HG03159 (cell line): Measurements from ENCODE around the gene UBR4.

Experiments
- ATAC-seq: cut with Tn5 transposase; IDR thresholded peaks from one replicate; pipeline ENCODE4 v1.9.1; 2021; ENCODE audit warnings: mild to moderate bottlenecking, moderate library complexity; ENCODE audit not compliant: unreplicated experiment

The UBR4 gene

DNA sequence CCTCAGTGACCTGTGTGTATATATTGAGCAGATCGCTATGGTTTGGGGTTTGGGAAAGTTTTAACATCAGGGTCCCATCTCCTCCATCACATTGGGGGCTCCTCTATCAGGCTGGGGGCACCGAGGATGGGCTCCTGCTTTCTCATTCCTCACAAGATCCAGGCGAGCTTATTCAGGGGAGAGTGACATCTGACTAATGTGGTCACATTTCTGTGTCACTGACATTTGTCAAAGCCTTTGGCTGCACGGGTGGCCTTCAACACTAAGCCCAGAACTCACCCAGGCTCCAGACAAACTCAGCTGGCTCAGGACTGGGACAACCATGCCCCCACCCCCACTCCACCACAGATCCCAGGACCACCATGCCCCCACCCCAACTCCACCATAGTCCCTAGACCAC lies 150.3 kb downstream of the UBR4 start:
- ATAC-seq: no peak

GRCh38 chr1:19058476-19058797 lies 151.6 kb downstream of the UBR4 start:
- no peak for ATAC-seq

GRCh38 chr1:19057784-19058475 lies 152.1 kb downstream of the UBR4 start:
- ATAC-seq: no peak

DNA sequence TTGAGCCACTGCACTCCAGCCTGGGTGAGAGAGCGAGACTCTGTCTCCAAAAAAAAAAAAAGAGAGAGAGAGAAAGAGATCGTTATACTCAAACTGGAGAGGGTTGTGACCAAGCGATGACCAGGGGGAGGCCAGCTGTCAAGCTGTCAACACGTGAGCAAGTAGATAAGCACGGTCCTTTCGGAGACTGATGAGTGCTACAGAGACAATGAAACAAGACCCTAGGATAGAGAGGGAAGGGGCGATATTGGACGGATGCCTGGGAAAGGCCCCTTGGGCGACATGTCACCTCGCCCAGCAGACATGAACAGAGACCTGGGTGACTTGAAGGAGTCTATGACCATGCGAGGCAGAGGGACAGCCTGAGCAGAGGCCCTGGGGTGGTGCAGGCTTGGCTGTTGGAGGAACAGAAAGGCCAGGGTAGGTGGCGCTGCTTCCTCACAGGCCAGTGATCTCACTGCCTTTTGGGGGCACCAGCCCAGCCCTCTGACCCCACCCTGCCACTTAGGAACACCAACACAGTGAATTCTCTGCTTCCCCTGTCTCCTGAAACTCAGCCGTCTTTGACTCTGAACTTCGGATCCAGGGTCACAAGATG lies 152.8 kb downstream of the UBR4 start:
- ATAC-seq: no peak

DNA sequence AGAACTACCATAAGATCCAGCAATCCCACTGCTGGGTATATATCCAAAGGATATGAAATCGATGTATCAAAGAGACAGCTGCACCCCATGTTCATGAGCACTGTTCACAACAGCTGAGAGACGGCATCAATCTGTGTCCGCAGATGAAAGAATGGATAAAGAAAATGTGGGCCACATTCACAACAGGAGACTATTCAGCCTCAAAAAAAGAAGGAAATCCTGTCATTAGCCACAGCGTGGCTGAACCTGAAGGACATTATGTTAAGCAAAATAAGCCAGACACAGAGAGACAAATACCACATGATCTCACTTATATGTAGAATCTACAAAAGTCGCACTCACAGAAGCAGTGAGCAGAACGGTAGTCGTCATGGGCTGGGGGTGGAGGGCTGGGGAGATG lies 154.4 kb downstream of the UBR4 start:
- no peak for ATAC-seq

- no peak for ATAC-seq
These were observed 155.1 kb downstream of the UBR4 start for GRCh38 chr1:19055001-19055400.

DNA sequence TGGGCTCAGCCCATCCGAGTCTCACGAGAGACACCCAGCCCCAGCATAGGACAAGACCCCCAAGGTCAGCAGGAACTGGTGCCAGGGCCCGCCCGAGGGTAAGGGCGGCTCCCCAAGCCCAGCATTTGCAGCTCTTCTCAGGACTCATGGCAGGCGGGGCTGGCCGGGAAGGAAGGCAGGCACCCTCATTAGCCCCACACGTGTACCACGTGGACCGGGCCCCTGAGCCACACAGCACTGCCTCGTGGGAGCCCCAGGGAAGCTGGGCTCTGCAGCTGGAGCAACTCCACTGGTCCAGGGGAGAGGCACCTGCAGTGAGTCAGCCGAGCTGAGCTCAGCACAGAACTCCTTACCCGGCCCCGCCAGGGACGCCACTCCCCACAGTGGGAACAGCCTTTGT lies 155.8 kb downstream of the UBR4 start:
- ATAC-seq: no peak

GRCh38 chr1:19053486-19053885 lies 156.6 kb downstream of the UBR4 start:
- ATAC-seq: no peak

DNA sequence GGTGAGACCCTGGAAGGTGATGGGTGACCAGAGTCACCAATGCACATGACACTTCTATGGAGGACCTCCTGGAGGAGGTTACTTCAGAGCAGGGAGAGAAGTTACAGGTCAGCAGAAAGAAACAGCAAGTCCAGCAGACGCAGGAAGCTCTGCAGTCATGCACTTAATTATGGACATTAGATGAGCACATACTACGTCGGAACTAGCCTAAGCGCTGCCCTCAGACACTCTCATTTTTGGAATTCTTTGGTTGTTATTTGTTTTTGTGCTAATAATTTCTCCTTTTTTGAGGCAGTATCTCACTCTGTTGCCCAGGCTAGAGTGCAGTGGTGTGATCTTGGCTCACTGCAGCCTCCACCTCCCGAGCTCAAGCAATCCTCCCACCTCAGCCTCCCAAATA lies 160.3 kb downstream of the UBR4 start:
- ATAC-seq: no peak

GRCh38 chr1:19049128-19049768 lies 160.8 kb downstream of the UBR4 start:
- ATAC-seq: no peak

DNA sequence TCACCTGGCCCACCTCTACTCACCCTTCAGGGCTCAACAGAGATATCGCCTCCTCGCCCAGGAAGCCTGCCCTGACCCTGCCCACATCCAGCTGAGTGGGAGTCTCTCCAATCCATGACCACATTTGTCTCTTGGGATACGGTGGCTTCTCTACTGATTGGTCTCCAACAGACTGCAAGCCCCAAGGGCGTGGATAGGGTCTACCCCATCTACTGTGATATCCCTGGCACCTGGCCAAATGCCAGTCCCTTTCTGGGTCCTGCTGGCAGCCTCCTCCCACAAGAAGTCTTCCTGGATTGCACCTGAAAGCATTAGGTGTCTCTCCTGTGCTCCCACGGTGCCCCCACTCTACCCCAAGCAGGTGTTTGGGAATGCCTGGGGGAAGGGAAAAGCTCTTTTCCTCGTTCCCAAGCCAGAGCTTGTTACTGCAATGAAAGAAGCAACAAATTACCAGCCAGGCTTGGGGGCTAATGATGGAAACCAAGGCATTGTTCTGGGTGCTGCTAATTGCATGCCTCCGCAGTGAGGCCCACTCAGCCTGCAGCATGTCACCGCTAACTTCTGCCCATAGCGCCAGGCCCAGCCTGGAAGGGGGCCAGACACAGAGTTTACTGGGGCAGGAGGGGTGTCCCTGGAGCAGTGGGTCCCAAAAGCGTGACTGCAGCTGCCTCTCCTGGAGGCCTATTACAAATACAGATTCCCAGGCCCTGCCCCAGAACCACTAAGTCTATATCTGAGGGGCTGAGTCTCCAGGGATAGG lies 162.9 kb downstream of the UBR4 start:
- ATAC-seq: no peak

GRCh38 chr1:19045898-19046880 lies 163.9 kb downstream of the UBR4 start:
- ATAC-seq: no peak

DNA sequence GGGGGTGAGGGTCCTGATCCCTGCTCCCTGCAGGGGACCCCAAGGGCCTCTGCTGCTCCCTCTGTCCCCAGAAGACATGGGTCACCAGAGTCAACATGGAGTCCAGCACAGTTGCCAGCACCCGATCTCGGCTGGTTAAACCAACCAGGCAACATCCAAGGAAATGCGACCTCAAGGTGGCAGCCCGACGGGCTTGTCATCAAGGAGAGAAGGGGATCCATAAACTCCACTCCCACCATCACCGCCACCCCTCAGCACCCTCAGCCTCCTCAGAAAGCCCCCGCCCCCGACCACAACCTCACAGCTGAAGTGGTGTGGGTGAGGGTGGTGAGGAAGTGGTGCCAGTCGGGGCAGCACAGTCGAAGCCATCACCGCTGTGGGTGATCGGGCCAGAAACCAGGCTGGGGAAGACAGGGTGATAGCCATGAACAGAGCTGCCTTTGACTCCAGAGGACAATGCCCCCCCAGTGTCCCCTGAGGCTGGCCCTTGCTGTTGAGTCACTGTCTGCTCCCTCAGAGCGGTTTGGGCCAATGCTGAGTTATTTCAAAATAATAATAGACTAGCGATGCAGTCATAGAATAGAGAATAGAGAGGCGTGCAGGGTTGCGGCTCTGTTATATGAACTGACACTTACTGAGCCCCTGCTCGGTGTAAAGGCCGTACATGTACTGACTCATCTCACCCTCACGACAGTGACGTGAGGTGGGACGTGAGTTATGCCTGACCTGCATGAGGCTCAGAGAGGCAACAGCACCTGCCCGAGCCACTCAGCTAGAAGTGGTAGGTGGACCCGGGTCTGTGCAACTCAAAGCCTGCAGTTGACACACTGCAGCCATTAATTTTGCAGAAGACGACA lies 164.9 kb downstream of the UBR4 start:
- ATAC-seq: no peak

DNA sequence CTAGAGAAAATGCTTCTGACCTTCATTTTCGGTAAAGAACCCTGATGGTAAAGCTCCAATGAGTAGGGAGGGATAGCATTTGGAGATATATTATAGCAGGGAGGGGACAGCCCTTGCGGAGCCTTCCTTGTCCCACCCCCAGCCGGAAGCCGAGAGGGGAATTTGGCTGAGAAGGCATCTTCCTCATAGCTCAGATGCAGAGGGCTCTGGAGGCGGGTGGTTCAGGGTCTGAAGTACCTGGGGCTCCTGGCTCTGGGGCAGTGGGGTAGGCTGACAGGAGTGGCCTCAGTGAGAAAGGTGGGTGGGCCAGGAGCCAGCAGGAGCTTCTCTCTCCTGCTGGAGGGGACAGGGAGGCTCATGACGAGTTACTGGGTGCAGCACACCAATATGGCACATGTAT lies 165.6 kb downstream of the UBR4 start:
- no peak for ATAC-seq

- ATAC-seq: no peak
These were observed 166.3 kb downstream of the UBR4 start for GRCh38 chr1:19043579-19044443.

- ATAC-seq: no peak
These were observed 167.1 kb downstream of the UBR4 start for GRCh38 chr1:19042675-19043578.

DNA sequence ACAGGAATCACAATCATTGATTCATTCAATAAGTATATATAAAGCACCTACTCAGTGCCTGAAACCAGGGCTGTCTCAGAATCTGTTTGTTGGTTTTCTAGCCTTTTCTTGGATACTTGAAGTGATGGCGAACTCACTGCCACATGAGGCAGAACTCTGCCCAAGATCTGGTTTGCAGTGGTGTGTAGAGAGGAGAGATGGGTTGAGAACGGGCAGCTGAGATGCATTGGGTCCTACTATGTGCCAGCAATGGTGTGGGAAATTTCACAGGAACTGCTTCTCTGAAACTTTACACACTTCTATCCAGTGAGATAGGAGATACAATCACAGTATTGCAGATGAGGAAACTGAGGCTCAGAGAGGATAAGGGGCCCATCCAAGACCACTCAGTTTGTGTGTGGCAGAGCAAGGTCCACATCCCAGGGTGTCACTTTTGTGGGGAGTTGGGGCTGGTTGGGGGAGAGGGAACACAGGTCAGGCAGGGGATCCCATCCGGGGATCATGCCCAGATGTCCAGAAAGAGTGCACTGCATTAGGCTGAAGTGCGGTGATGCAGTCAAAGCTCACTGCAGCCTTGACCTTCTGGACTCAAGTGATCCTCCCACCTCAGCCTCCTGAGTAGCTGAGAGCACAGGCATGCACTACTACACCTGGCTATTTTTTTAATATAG lies 169.9 kb downstream of the UBR4 start:
- ATAC-seq: no peak
